ENCODE measurements around the gene DZIP1L.
"Not testable (repeated sequence)": the region's sequence is repeated elsewhere in the genome, so short reads cannot be mapped to it uniquely, and the experiment has no call there.

DZIP1L gene, protein sequence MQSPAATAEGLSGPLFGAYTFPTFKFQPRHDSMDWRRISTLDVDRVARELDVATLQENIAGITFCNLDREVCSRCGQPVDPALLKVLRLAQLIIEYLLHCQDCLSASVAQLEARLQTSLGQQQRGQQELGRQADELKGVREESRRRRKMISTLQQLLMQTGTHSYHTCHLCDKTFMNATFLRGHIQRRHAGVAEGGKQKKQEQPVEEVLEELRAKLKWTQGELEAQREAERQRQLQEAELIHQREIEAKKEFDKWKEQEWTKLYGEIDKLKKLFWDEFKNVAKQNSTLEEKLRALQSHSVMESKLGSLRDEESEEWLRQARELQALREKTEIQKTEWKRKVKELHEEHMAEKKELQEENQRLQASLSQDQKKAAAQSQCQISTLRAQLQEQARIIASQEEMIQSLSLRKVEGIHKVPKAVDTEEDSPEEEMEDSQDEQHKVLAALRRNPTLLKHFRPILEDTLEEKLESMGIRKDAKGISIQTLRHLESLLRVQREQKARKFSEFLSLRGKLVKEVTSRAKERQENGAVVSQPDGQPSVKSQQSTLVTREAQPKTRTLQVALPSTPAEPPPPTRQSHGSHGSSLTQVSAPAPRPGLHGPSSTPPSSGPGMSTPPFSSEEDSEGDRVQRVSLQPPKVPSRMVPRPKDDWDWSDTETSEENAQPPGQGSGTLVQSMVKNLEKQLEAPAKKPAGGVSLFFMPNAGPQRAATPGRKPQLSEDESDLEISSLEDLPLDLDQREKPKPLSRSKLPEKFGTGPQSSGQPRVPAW

DNA sequence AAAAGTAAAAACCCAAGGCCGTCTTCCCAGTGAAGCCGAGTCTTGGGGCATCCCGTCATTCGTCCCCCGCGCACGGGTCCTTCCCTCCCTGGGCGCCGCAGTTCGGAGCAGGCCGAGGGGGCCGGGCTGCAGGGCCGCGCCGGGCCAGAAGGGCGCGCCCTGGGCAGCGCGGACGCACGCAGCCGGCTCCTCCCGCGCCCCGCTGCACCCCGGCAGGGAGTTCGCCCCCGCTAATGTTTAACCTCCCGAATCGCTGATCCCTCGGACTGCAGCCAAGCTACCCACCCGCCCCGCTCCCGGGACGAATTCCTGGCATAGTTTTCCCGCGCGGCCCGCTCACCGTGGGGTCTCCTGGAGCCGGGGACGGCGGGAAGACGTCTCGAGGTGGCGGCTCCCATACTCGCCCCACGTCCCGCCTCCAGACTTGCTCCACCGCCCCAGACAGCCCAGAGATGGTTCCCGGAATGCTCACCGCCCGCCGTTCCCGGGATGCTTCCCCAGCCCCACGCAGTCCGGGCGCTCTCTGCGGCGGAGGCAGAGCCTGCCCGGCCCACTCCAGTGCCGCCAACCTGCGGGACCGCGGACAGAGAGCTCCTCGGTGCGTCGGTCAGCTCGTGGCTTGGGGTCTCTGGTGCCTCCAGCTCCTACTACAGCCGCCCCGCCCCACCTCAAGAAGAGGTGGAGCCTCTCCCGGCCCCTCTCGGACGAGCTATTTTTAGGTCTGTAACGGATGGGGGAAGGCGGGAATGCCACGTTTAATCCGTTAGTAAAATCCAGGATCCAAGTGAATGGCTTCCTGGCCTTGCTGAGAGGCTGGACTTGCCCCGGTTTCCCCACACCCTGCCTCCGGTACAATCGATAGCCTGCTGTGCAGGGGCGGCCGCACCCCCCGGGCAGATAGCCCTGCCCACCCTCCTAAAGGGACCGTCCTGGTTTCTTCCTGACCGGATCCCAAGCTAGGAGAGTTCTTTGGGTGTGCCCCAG lies at the start of gene DZIP1L:
DZIP1L (minus strand) TSS at position 621 of the 984 bp plus-strand sequence. CDS start 11,637 bp downstream, outside the sequence.
- in situ Hi-C loops (cut with HindIII; ENCODE audit: low sequenced_read_pairs) = no loop called here

DNA sequence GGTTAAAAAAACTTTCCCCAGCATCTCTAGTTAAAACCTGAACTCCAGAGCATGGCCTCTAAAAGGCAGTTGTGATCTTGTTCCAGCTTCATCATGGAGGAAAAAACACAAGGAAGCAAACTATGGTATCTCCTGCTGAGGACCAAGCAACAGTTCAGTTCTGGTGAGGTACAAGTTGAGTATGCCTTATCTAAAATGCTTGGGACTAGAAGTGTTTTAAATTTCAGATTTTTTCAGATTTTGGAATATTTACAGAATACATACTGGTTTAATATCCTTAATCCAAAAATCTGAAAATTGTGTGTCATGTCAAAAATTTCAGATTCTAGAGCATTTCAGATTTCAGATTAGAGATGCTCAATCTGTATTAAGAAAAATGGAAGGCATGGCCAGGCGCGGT lies 49.7 kb upstream of the DZIP1L start:
- in situ Hi-C loops (cut with HindIII; ENCODE audit: low sequenced_read_pairs) = no loop called here

DNA sequence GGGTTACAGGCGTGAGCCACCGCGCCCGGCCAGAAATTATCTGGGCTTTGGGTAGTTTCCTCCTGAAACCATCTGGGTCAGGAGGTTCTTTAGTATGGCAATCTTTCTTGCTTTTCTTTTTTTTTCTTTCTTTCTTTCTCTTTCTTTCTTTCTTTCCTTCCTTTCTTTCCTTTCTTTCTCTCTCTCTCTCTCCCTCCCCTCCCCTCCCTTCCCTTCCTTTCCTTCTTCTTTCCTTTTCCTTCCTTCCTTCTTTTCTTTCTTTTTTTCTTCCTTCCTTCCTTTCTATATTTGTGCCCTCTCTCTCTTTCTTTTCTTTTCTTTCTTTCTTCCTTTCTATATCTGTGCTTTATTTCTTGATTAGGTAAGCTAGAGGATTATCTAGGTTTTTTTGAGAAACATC lies 42.3 kb upstream of the DZIP1L start:
- in situ Hi-C loops (cut with HindIII; ENCODE audit: low sequenced_read_pairs) = no loop called here

DNA sequence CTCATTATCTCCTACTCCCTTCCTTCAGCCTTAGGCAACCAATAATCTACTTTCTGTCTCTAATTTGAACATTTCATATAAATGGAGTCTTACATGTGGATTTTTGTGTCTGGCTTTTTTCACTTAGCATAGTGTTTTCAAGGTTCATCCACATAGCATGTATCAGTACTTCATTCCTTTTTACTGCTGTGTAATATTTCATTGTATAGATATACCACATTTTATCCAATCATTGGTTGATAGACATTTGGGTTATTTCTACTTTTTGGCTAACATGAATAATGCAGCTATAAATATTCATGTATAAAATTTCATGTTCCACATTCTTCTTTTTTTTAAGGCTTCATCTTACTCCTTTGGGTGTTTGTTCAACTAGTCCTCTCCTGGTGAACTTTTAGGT lies 39.1 kb upstream of the DZIP1L start:
- in situ Hi-C loops (cut with HindIII; ENCODE audit: low sequenced_read_pairs) = no loop called here

DNA sequence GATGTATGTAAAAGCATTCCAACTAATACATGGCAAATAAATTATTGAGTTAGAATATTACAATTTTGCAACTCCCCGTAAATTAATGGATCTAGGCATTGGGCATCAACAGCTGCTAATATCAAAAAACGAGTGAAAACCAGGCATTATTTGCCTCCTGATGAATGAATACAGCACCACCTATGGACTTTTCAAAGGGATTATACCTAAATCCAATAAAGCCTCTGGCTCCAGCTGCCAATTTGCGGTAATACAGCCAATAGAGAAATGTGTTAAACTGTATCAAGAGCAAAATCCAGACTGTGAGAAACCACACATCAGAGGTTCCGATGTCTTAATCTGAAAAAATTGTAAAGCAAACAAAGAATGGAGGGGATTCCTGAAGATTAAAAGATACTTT lies 33.1 kb upstream of the DZIP1L start:
- in situ Hi-C loops (cut with HindIII; ENCODE audit: low sequenced_read_pairs) = no loop called here

DNA sequence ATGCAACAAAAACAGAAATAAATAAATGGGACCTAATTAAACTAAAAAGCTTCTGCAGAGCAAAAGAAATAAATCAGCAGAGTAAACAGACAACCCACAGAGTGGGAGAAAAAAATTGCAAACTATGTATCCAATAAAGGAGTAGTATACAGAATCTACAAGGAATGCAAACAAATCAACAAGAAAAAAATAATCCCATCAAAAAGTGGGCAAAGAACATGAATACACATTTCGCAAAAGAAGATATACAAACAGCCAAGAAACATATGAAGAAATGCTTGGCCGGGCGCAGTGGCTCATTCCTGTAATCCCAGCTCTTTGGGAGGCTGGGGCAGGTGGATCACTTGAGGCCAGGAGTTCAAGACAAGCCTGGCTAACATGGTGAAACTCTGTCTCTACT lies 26.8 kb upstream of the DZIP1L start:
- in situ Hi-C loops (cut with HindIII; ENCODE audit: low sequenced_read_pairs) = not testable (repeated sequence)

DNA sequence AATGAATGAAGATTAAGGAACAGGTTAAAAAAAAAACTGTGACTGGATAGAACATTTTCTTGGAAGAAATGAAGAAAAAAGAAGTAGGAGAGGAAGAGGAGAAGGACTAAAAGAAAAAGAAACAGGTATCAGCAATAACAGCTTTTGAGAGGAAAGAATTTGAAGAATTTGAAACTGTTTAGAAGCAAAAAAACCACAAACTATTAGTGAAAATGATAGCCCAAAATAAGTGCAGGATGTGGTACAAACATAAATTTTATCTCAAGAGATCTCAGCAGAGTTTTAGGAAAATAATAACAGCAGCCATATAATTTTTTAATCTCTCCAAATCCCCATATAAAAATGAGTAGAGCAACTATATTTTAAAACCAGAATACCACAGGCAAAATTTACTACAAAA lies 25.5 kb upstream of the DZIP1L start:
- in situ Hi-C loops (cut with HindIII; ENCODE audit: low sequenced_read_pairs) = no loop called here

DNA sequence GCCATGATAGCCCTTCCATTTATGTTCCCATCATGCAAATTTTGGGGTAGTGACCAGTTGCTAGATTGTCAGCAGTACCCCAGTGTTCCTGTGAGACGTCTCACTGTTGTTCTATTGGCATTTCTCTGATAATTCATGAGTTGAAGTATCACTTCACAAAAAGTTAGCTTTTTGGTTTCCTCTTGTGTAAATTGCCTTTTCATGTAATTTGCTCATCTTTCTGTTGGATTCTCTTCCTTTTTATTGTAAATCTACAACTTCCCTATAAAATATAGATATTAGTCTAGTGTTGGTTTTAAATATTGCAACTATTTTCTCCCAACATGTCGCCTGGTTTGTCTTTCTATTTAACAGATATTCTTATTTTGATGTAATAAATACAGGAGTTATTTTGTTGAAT lies 24.3 kb upstream of the DZIP1L start:
- in situ Hi-C loops (cut with HindIII; ENCODE audit: low sequenced_read_pairs) = no loop called here

DNA sequence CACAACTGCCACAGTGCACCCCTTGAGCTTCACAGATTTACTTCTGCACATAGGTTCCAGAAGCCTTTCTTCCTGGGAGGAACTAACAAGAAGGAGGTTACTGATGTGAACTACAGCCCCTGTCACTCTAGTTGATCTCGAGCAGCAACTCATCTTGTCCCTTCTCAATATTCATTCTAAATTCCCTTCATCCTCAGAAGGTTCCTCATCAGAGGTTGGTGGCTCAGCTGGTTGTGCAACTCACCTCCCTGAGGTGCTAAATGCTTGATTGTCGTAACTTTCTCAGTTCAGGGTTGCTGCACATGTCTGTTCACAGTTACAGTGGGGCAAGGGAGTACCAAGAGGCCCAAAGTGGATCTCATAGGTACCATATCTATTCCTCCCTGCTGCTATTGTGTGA lies 22.5 kb upstream of the DZIP1L start:
- in situ Hi-C loops (cut with HindIII; ENCODE audit: low sequenced_read_pairs) = no loop called here

DNA sequence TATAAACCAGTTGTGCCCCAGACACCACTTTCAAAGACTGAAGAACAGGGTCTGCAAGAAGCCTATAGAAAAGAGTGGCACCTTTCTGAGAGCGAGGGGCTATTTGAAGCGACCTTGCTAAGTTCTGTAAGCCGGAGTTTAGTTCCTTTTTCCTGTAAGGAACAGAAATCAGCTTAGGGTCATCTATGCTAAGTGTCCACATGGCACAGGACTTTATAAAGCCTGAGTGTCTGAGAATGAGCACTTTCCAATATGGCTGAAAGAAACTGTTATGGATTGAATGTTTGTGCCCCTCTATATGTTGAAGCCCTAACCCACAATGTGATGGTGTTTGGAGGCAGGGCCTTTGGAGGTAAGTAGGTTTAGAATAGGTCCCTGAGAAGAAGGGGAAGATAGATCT lies 20.8 kb upstream of the DZIP1L start:
- in situ Hi-C loops (cut with HindIII; ENCODE audit: low sequenced_read_pairs) = no loop called here

DNA sequence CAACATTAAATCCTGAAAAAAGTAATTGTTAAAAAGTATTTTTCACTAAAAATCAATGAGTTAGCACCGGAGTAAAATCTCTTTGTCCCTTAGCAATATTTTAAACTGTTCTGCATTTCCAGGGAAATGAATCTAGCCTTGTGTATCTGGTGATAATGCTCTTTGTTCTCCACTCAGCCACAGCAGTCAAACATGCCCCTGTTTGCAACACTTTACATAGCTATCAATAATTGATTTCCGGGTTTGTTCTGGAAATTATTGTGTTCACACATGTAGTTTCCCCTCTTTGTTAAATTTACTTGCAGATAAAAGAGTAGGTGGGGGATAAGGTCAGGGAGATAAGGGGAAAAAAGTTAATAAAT lies 20.4 kb upstream of the DZIP1L start:
- in situ Hi-C loops (cut with HindIII; ENCODE audit: low sequenced_read_pairs) = no loop called here

DNA sequence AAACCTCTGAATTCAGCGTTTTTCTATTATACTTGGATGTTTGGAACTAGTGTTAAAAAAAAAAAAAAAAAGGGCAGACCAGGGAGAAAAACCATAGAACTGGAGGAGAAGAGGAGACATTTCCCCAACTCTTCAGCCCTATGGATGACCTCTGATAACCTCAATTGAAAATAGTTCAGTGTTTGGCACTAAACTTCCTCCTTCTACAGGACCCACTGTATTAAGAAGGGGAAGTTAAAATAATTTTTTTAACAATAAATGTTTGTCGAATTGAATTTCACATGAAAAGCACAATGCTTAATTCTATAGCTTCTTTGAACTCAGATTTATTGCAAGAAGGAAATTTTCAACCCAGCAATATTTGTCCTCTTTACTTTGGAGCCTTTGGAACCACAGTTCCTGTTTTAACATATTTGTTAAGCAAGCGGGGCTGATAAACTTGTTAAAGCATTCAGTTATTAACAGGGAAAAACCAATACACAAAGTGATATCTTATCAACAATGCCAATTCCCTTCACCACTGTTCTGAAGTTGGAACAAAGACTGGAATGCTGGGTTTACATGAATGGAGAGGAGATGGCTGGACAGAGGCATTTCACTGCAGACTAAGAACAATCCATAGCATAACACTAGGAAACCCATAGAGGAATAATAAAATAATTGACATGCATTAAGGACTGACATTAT lies 19.9 kb upstream of the DZIP1L start:
- in situ Hi-C loops (cut with HindIII; ENCODE audit: low sequenced_read_pairs) = no loop called here

DNA sequence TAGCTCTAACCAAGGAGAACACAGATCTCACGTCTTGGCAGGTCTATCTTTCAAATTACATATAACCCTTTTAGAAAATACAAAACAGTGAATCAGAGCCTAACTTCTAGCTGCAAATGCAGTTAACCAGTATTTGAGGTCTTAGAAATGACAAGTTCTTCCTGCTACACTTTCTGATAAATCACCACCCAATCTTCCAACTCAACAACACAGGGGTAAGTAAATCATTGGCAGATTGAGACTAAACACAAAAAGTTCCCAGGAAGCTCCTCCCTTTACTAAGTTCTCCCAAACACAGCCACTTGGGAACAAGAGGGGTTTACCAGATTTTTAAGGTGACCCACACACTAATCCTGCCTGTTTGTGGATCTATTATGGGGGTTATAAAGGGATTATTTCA lies 16.8 kb upstream of the DZIP1L start, which contains the start of gene A4GNT:
A4GNT (minus strand) TSS at position 152 of the 400 bp plus-strand sequence. CDS start 1,134 bp downstream, outside the sequence.
- in situ Hi-C loops (cut with HindIII; ENCODE audit: low sequenced_read_pairs) = no loop called here

DNA sequence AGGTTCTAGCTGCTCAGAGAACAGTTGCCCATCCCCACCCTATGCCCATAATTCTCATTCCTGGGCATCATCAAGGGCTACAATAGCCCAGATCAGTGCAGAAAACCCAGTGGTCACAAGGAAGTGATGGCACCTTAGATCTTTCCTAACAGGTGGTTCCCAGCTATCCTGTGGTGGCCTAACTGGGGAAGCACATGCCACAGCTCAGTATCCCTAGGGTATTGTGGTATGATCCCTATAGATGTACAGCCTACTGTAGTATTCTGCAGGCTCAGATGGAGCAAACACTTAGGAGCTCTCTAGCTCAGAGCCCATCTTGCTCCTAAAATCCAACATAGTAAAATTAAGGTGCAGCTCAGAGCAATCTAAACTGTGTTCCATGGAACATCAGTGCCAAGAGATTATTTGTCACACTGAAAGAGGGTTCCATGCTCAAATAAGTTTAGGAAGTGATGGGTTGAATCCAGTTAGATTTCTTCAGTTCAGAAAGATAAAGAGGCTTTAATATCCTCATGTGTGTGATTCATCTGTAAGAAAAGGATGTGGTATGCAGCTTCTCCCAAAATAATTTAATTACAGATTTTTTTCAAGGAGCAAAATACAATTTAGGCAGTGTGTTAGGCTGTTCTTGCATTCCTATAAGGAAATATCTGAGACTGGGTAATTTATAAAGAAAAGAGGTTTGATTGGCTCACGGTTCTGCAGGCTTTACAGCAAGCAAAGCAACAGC lies 12.4 kb upstream of the DZIP1L start:
- in situ Hi-C loops (cut with HindIII; ENCODE audit: low sequenced_read_pairs) = no loop called here

DNA sequence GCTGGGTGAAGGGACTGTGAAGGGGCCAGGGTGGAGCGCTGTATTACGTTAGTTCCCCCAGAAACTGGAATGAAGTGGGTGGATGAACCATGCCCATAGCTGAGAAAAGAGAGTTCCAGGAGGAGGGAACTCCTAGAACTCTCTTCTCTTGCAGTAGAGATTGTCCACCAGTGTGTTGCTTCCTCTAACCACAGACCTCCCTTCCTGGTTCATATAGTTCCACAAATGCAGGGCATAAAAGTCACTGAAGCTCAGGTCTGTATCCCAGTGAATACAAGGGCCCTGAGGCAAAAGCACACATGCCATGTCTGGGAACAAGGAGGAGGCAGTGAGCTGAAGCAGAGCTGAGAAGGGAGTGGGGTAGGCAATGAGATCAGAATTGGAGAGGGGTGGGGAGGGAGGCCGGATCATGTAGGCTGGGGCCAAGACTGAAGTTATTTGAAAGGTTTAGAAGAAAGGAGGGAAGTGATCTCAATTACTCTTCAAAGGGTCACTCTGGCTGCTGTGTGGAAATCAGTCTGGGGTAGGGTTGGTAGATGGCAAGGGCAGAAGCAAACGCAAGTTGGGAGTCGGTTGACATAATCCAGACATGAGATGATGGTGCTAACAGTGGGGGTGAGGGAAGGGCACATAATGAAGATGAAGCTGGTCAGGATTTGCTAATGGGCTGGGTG lies 10.3 kb upstream of the DZIP1L start:
- in situ Hi-C loops (cut with HindIII; ENCODE audit: low sequenced_read_pairs) = no loop called here

DNA sequence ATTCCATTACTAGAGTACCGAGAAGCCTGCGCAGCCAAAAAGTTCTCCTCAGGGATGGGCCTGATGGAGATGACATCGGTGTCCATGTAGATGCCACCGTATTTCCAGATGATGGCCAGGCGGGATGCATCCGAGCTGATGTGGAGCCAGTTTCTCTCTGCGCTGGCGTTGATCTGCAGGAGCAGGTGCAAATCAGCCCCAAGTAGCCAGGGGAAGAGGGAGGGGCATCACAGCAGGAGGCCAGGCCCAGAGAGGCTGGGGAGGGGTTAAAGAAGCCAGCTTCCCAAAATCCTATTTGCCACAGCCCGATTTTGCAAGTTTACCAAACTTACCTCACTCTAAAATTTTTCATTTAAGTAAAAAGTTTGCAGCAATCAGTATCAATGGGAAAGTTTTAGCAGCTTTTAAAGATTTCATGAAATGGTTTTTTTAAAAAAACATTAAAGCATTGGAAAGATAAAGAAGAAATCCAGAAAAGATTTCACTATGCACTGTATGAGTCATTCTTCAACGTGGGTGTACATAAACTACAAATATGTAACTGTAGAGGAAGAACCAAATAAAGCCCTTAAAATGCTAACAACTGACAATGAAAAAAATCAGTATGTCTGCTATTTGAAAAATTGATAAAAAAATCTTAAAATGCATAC lies 9.4 kb upstream of the DZIP1L start:
- in situ Hi-C loops (cut with HindIII; ENCODE audit: low sequenced_read_pairs) = no loop called here

DNA sequence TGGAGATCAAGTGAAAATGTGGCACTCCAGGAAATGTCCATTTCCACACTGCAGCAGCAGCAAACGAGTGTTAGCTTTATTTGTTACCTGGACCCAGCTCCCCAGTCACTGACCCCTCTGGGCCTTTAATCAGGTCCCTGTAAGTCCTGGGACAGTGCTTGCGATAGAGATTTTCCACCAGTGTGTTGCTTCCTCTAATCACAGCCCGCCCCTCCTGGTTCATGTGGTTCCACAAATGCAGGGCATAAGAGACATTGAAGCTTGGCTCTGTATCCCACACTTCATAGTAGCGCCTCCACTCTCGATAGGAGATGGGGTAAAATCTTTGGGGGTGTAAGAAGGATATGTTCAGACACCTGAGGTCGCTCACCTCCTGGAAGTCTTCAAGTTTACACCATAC lies 8.8 kb upstream of the DZIP1L start:
- in situ Hi-C loops (cut with HindIII; ENCODE audit: low sequenced_read_pairs) = no loop called here

DNA sequence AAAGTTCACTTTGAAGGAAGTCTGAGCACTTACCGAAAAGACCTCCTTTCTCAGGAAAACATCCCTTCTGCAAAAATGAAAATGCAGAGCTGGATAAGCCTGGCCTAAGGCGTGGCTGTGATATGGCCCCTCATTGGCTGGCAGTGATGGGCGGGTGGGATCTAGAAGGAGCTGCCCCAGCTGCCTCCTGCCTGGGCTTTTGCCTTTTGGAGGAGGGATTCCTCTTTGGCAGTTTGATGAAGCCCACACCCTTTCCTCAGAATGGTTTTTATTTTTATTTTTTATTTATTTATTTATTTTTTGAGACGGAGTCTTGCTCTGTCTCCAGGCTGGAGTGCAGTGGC lies 4.0 kb upstream of the DZIP1L start:
- in situ Hi-C loops (cut with HindIII; ENCODE audit: low sequenced_read_pairs) = no loop called here

All from DLD1 (cell line).